ENCODE results near the gene COX20. TPM values are rescaled to one million over a fixed set of nuclear protein-coding genes. Genes with fewer than 3 reads are reported as not detected.

Gene COX20
- total RNA-seq, 1 experiment from 2014 or later, result 55.0 TPM

GRCh38 chr1:244850099-244850852 lies 14.8 kb downstream of the COX20 start:
- ATAC-seq (no peak), DNase-seq (ENCODE audit: low read depth, low spot score) (no peak)
- TF ChIP-seq TCF7L2 (IDR thresholded peaks at IDR 0.05; ENCODE audit: low read depth, low read length) (no peak), CTCF (IDR thresholded peaks at IDR 0.05) (no peak), REST (IDR thresholded peaks at IDR 0.05; ENCODE audit: insufficient read depth in 1 of 2, low read depth in 2 of 2, low read length in 1 of 2) (no peak), POLR2AphosphoS5 (IDR thresholded peaks at IDR 0.05; ENCODE audit: low read depth, low read length) (no peak), SIN3A (IDR thresholded peaks at IDR 0.05; ENCODE audit: borderline replicate concordance, insufficient read depth, low read depth, low read length) (no peak)
- intact Hi-C loops (cut with micrococcal nuclease; ENCODE audit: unreplicated experiment), result no loop called here
- ChIA-PET CTCF (no interaction called here), POLR2A (interaction anchor here (0.6 to 1.3 kb wide), 5 partner anchors 8 to 192 kb away, joined by 4 to 10 read pairs (median 8); no protein-coding TSS in a partner anchor)
- Histone ChIP-seq H3K4me3 (ENCODE audit: low read depth in 2 of 2, low read length in 2 of 2) (no peak overlapping the region), H3K36me3 (ENCODE audit: control insufficient read depth, insufficient read depth, low read length) (peaks cover 73% of the 10 kb centered on the region), H3K4me1 (ENCODE audit: control insufficient read depth, insufficient read depth, low read length) (no peaks in the 10 kb centered on the region), H3K9me3 (ENCODE audit: control insufficient read depth, insufficient read depth, low read depth, low read length) (no peaks in the 10 kb centered on the region), H3K27ac (ENCODE audit: low read length) (no peak overlapping the region), H3K27me3 (ENCODE audit: control insufficient read depth, insufficient read depth, low read length) (no peaks in the 10 kb centered on the region)
- in situ Hi-C loops (cut with HindIII; ENCODE audit: low pct_unique_long_range_greater_than_20kb, low sequenced_read_pairs), result no loop called here
- BruUV-seq (replicated peaks), result no TSS peak

- Histone ChIP-seq H3K4me1 (ENCODE audit: control insufficient read depth, insufficient read depth, low read length) (no peaks in the 10 kb centered on the region), H3K27me3 (ENCODE audit: control insufficient read depth, insufficient read depth, low read length) (no peaks in the 10 kb centered on the region), H3K9me3 (ENCODE audit: control insufficient read depth, insufficient read depth, low read depth, low read length) (no peaks in the 10 kb centered on the region), H3K27ac (ENCODE audit: low read length) (no peak overlapping the region), H3K4me3 (ENCODE audit: low read depth in 2 of 2, low read length in 2 of 2) (no peak overlapping the region), H3K36me3 (ENCODE audit: control insufficient read depth, insufficient read depth, low read length) (peaks cover 76% of the 10 kb centered on the region)
- DNase-seq (ENCODE audit: low read depth, low spot score) (no peak), ATAC-seq (no peak)
- TF ChIP-seq CTCF (IDR thresholded peaks at IDR 0.05) (no peak), TCF7L2 (IDR thresholded peaks at IDR 0.05; ENCODE audit: low read depth, low read length) (no peak), SIN3A (IDR thresholded peaks at IDR 0.05; ENCODE audit: borderline replicate concordance, insufficient read depth, low read depth, low read length) (no peak), REST (IDR thresholded peaks at IDR 0.05; ENCODE audit: insufficient read depth in 1 of 2, low read depth in 2 of 2, low read length in 1 of 2) (no peak), POLR2AphosphoS5 (IDR thresholded peaks at IDR 0.05; ENCODE audit: low read depth, low read length) (no peak)
- ChIA-PET CTCF (no interaction called here), POLR2A (interaction anchor here (0.6 to 1.3 kb wide), 3 partner anchors 11 to 162 kb away, joined by 4 to 10 read pairs (median 8); no protein-coding TSS in a partner anchor)
- intact Hi-C loops (cut with micrococcal nuclease; ENCODE audit: unreplicated experiment) (no loop called here), in situ Hi-C loops (cut with HindIII; ENCODE audit: low pct_unique_long_range_greater_than_20kb, low sequenced_read_pairs) (no loop called here)
- no TSS peak for BruUV-seq (replicated peaks)
Observed at GRCh38 chr1:244850896-244851295, 15.4 kb downstream of the COX20 start.

Measured in Panc1 (cell line).